Lower lobe of right lung (tissue), 2 donors: ENCODE measurements around the gene JAZF1. TPM values are rescaled to one million over a fixed set of nuclear protein-coding genes. Genes with fewer than 3 reads are reported as not detected.

Experiments
- ATAC-seq, 2 donors: fragments of 200-7000 bp; cut with Tn5 transposase; one replicate each; pipeline ENCODE4 v1.9.1; 2020 to 2022; ENCODE audit warnings: mild to moderate bottlenecking in 2 of 2, moderate library complexity in 2 of 2
- DNase-seq: peaks from one replicate; pipeline ENCODE4 v3.0.0-alpha.2; 2020
- H3K27ac ChIP-seq: fragments of 200-600 bp; one replicate; pipeline ENCODE4 v1.8.0; 2022
- H3K27me3 ChIP-seq: fragments of 200-600 bp; one replicate; pipeline ENCODE4 v1.8.0; 2022; ENCODE audit warnings: low read depth
- H3K36me3 ChIP-seq: fragments of 200-600 bp; one replicate; pipeline ENCODE4 v1.8.0; 2022; ENCODE audit warnings: mild to moderate bottlenecking
- H3K4me1 ChIP-seq: fragments of 200-600 bp; one replicate; pipeline ENCODE4 v1.8.0; 2022
- H3K4me3 ChIP-seq: fragments of 200-600 bp; one replicate; pipeline ENCODE4 v1.8.0; 2022; ENCODE audit warnings: mild to moderate bottlenecking
- H3K9me3 ChIP-seq: fragments of 200-600 bp; one replicate; pipeline ENCODE4 v1.8.0; 2022
- intact Hi-C: fragments of 100-400 bp; cut with DNase I; formaldehyde crosslinking; loops from one replicate; pipeline ENCODE4 v1.11.0; 2022
- total RNA-seq: library from RNA; stranded (reverse); fragmentation: NEBNext Ultra II Directional; extraction: Animal tissue kit (Norgen Biotek cat#: 25700); gene quantifications from one replicate; pipeline ENCODE4 v1.2.1, GENCODE V29; 2021
- TF ChIP-seq, protein P1 (sequence below): fragments of 200-600 bp; IDR thresholded peaks from one replicate; pipeline ENCODE4 v1.8.0; 2022; ENCODE audit warnings: antibody characterized with exemption, mild to moderate bottlenecking
- donor health status: DM: no; HTN: yes; CAD: no; lungs with severe emphysema.

Gene JAZF1
- total RNA-seq, 1 donor from 2014 or later, result 19.4 TPM

DNA sequence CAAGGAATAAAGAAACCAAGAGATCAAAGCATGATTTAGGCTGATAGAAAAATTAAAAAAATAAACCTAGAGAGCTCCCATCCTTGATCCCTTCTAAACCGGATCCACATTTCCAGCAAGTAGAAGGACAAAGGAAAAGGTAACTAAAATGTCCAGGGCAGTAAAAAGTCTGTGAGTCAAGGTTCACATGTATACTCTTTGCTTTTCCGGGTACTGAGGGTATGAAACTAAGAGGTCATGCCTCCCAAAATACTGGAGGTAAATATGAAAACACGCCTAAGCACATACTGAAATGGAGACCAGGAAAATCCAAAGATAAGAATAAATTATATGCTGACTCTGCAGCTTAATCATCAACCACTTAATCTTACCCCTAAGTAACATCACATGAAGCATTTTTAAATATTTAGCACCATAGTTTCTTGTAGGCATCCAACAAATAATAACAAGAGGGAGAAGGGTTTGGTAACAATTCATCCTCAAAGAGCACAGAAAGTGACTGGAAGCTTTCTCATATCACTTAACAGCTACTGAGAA, 35.4 kb downstream of the JAZF1 start:
- no peak overlapping the region for H3K27ac ChIP-seq
- H3K27me3 ChIP-seq, result no peaks in the 10 kb centered on the region
- no peak for DNase-seq
- no peaks in the 10 kb centered on the region for H3K4me1 ChIP-seq
- H3K4me3 ChIP-seq, result no peak overlapping the region
- TF ChIP-seq, protein P1, sequence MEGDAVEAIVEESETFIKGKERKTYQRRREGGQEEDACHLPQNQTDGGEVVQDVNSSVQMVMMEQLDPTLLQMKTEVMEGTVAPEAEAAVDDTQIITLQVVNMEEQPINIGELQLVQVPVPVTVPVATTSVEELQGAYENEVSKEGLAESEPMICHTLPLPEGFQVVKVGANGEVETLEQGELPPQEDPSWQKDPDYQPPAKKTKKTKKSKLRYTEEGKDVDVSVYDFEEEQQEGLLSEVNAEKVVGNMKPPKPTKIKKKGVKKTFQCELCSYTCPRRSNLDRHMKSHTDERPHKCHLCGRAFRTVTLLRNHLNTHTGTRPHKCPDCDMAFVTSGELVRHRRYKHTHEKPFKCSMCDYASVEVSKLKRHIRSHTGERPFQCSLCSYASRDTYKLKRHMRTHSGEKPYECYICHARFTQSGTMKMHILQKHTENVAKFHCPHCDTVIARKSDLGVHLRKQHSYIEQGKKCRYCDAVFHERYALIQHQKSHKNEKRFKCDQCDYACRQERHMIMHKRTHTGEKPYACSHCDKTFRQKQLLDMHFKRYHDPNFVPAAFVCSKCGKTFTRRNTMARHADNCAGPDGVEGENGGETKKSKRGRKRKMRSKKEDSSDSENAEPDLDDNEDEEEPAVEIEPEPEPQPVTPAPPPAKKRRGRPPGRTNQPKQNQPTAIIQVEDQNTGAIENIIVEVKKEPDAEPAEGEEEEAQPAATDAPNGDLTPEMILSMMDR, result no peak
- no peaks in the 10 kb centered on the region for H3K36me3 ChIP-seq
- intact Hi-C loops, result no loop called here
- no peaks in the 10 kb centered on the region for H3K9me3 ChIP-seq
- ATAC-seq, result no peak

DNA sequence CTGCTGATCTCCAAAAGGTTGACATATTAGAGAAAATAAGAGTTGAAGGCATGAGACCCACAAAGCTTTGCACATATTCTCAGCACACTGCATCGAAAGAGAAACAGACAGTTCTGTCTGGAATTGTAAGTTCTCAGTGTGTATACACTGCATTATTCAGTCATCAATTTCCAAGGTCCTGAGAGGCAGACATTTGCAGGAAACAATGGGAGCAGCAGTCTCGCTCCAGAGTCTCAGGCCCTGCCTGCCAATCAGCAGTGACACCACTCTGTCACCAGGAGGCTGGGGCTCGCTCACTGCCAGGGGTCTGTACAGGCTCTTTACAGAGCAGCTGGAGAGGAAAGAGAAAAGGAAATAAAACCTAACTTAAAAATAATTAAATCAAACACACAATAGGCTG, 36.3 kb downstream of the JAZF1 start:
- H3K27me3 ChIP-seq, result no peaks in the 10 kb centered on the region
- H3K27ac ChIP-seq, result no peak overlapping the region
- no peaks in the 10 kb centered on the region for H3K4me1 ChIP-seq
- intact Hi-C loops, result no loop called here
- no peak overlapping the region for H3K4me3 ChIP-seq
- H3K9me3 ChIP-seq, result no peaks in the 10 kb centered on the region
- DNase-seq (no peak), ATAC-seq (no peak)
- no peaks in the 10 kb centered on the region for H3K36me3 ChIP-seq
- TF ChIP-seq, protein P1, result no peak

DNA sequence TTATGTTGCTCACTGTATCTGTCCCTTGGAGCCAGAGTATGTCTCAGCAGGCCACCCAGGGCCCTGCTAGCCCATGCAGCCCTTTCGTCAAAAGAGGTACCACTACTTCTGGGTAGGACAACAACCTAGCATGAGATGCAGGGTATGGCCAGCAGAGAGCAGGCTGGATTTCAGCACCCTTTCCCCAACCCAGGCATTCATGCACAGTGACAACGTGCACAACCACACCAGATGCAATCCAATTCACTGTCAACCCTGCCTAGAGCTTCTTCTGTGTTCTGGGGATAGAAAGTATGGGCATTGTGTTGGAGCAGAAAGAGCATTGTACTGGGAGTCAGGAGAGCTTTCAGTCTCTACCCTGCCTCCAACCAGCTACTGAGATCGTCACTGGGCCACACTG, 37.9 kb downstream of the JAZF1 start:
- Histone ChIP-seq H3K27me3 (no peaks in the 10 kb centered on the region), H3K36me3 (no peaks in the 10 kb centered on the region), H3K4me3 (no peak overlapping the region), H3K27ac (no peak overlapping the region), H3K9me3 (no peaks in the 10 kb centered on the region), H3K4me1 (no peaks in the 10 kb centered on the region)
- TF ChIP-seq, protein P1, result no peak
- intact Hi-C loops, result no loop called here
- ATAC-seq, result peak in 1 of 2 donors; percentile 29
- no peak for DNase-seq

DNA sequence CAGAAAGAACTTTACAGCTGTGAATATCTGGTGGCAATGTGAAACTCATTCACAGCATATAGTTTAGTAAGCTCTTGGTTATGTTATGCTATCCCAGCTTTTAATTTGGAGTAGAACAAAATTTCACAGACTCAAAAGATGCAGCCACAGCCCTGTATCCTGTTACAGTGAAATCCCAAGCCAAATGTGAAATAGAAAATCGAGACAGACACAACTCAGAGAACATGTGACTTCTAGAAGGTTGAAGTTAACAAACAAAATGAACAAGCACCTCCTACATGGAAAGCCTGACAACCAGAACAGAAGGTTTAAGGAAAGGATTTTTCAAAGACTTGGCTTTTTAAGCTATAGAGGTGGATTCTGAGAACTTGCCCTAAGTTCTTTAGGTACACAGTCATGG, 39.6 kb downstream of the JAZF1 start:
- no peak for ATAC-seq
- TF ChIP-seq, protein P1, result no peak
- no peaks in the 10 kb centered on the region for H3K9me3 ChIP-seq
- peaks cover 5% of the 10 kb centered on the region for H3K4me1 ChIP-seq
- H3K36me3 ChIP-seq, result no peaks in the 10 kb centered on the region
- no peak for DNase-seq
- intact Hi-C loops, result no loop called here
- no peak overlapping the region for H3K27ac ChIP-seq
- H3K4me3 ChIP-seq, result no peak overlapping the region
- H3K27me3 ChIP-seq, result no peaks in the 10 kb centered on the region

DNA sequence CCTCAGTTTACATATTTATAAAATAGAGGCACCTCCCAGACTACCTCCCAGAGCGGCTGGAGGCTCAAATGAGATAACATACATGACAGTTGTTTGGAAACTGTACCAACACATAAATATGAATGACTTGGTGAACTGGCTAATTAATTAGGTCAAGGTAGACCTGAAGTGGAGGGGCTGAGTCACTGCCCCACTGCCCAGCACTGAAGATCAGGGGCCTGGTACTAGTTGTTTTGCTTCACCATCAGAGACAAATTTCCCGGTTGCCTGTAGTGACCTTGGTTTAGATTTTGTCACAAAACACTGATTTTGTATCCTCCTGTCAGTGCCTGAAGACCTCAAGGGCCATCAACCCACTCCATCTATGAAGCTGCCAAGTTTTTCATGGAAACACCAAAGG, 41.8 kb downstream of the JAZF1 start:
- H3K4me1 ChIP-seq, result peaks cover 17% of the 10 kb centered on the region
- no peak for DNase-seq
- H3K27me3 ChIP-seq, result no peaks in the 10 kb centered on the region
- no peak overlapping the region for H3K27ac ChIP-seq
- intact Hi-C loops, result no loop called here
- TF ChIP-seq, protein P1, result no peak
- H3K9me3 ChIP-seq, result no peaks in the 10 kb centered on the region
- no peak overlapping the region for H3K4me3 ChIP-seq
- H3K36me3 ChIP-seq, result no peaks in the 10 kb centered on the region
- no peak for ATAC-seq

DNA sequence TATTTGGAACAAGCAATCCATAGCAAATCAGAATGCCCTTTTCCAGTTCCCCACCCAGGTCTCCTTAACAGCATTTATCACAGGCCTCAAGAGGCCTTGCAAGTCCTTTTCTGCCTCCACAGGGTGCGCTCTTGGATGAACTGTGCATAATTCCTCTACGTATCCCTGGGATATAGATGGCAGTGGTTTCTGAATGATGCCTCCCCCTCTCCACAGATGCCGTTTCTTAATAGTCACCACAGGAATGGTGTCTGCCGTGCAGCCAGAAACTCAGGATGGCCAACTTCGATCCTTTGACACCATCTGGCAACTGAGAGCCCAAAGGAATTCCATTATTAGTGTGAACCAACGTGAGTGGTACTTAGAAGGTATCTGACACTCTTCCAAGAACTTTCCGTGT, 43.1 kb downstream of the JAZF1 start:
- no peak for ATAC-seq
- TF ChIP-seq, protein P1, result no peak

More for the DNA sequence above, 43.1 kb downstream of the JAZF1 start:
- no peaks in the 10 kb centered on the region for H3K9me3 ChIP-seq
- H3K36me3 ChIP-seq, result no peaks in the 10 kb centered on the region
- H3K4me3 ChIP-seq, result no peak overlapping the region
- intact Hi-C loops, result no loop called here
- no peaks in the 10 kb centered on the region for H3K27me3 ChIP-seq
- H3K27ac ChIP-seq, result no peak overlapping the region
- no peak for DNase-seq
- peaks cover 17% of the 10 kb centered on the region for H3K4me1 ChIP-seq
